NCI-H2227 (cell line): Measurements from ENCODE around the gene MAPT.
"Not testable (repeated sequence)": the region's sequence is repeated elsewhere in the genome, so short reads cannot be mapped to it uniquely, and the experiment has no call there.

Experiments
- DNase-seq: peaks from one replicate; lab custom pipeline; 2025; ENCODE audit not compliant: unreplicated experiment; lab: John Stamatoyannopoulos, UW

Gene MAPT

DNA sequence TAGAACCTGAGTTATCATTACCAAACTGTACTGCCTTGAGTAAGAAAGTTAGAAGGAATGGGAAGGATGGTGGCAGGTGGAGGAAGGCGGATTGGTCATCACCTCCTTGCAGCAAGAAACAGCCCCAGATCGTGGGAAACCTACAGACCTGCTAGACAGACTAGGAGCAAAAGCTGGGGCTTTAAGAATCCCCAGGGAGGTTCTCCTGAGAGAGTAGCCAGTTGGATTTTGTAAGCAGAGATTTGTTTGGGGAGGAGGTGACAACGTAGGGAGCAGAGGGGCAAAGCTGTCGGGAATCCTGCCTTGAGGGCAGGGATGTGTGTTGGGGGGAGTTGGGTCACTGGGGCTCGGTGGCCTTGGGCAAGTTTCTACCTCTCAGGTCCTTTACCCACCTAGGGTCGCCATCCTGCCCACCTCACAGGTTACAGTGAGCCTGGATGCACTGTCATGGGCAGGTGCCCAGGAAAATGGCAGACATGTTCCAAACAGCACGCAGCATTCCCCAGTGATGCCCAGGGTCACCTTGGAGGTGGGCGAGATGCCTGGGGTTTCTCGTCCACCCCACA is 55.5 kb downstream of the MAPT start:
- no peak for DNase-seq

DNA sequence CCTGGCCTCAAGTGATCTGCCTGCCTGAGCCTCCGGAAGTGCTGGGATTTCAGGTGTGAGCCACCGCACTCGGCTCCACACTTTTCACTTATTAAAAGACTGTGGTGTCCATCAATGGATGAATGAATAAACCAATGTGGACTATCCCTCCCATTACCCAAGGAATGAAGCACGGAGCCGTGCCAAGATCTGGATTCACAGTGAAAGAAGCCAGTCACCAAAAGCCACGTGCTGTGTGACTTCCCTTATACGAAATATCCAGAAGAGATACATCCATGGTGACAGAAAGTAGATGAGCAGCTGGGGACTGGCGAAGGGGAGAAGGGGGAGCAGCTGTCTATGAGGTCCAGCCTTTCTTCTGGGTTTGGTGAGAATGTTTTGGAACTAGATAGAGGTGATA is 56.5 kb downstream of the MAPT start:
- DNase-seq = no peak

DNA sequence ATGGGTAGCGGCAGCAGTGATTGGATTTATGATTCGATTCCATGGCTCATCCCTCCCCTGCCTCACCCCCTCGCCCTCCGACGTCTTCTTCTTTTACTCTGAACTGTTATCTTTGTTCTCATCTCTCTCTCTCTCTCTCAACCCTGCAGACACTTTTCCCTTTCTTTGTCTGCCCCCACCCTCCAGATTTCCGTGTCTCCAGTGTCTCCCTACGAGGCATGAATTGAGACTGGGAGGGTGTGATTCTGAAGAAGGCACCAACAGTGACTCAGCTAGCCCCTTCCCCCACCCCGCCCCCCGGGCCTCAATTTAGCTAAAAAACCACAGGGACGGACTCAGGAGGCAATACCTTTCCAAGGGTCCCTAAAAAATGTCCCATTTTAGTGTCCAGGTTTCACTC is 57.0 kb downstream of the MAPT start:
- DNase-seq = no peak

DNA sequence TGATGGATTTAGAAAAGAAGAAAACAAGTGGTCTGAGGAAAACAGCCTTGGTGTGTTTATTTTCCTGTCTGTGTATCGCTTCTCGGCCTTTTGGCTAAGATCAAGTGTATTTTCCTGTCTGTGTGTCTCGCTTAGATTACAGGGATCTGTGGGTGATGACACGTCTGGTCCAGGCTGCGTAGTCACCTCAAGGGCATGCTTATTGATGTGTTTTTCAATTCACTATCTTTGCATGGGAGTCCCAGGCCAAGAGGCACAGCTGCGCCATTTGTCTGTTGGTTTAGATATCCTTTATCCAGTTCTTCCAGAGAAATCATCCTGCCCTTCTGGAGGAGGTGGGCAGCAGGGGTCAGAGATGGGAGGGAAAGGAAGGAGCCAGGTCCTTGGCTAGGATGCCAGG is 57.6 kb downstream of the MAPT start:
- DNase-seq = no peak

DNA sequence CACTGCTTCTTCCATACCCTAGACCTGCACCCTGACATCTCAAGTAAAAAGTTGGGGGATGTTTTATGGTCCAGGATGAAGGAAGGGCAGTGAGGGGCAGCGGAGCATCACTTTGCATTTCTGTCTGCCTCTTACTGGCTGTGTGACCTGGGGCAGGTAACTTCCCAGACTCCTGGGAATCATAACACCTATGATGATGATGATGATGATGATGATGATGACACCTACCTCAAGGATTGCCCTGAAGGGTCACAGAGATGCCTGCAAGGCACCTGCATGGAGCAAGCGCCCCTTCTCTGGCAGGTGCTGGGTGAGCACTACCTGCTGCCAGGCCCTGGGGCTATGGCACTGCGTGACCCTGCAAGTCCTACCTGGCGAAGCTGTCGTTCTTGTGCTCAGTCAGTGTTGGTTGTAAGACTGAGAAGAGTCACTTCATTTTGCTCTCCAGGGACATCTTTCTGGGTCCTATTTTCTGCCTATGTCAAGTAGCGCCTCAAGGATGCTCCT is 58.5 kb downstream of the MAPT start:
- no peak for DNase-seq

DNA sequence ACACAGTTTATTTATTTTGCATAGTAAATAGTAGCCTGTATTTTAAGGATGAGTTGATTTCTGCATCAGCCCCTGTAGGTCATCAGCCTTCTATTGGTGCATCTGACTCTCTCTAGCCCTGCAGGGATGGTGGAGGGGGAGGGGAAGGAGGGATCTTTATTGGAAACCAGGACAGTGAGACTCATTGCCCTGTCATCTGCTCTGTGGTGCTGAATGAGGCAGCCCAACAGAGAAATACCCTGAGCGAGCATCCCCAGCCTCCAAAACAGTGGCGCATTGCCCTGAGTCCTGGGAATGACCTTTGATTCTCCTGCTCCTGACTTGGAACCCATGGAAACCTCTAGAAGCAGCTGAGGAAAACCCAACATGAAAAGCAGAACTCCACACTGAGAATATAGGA is 59.2 kb downstream of the MAPT start:
- DNase-seq = no peak

DNA sequence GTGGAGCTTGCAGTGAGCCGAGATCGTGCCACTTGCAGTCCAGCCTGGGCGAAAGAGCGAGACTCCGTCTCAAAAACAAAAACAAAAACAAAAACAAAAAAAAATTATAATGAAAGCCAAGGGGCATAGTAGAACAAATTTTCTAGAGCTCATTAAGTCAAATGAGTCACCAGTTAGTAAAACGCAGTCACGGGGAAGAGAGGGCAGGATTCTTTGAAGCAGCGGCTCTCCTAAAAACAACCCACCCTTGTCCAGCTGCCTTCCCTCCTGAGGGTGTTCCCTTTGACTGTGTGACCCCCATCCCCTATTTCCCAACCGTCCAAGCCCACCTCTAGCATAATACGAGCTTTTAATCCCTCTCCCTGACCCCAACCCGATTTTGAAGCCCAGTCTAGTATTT is 60.6 kb downstream of the MAPT start:
- DNase-seq = no peak

DNA sequence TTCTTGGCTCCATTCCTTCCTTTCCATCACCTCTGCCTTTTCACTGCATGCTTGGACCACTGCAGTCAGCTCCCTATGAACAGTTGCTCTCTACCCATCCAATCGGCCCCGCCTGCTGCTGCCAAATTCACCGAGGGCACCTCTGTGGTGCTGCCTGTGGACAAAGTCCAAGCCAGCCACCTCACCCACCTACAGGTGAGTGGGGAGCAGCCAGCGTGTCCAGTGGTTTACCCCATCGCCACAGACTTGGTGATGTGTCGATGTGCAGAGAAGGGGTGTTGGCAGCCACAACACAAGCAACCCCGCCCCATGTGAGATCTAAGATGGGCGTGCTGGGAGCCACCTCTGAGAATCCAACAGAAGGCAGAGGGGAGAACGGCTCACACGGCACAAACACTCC is 61.0 kb downstream of the MAPT start:
- no peak for DNase-seq

DNA sequence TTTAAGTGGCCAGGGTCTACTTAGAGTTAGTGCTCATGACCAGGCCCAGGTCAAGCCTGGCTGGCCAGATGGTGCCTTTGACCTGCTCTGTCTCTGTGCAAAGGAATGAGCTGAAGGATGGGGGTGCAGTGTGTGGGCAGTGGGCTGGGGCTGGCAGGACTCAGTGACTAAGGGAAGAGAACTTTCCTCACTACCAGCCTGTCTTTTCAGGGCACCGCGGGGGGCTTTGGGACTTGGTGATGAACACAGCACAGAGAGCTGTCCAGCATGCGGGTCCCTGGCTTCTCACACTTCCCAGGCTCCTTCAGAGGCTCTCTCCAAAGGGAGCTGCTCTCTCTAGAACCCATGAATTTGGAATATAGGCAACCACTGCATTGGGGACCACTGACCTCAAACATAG is 61.7 kb downstream of the MAPT start:
- no peak for DNase-seq

DNA sequence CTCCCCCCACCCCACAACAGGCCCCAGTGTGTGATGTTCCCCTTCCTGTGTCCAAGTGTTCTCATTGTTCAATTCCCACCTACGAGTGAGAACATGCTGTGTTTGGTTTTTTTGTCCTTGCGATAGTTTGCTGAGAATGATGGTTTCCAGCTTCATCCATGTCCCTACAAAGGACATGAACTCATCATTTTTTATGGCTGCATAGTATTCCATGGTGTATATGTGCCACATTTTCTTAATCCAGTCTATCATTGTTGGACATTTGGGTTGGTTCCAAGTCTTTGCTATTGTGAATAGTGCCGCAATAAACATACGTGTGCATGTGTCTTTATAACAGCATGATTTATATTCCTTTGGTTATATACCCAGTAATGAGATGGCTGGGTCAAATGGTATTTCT is 62.4 kb downstream of the MAPT start:
- DNase-seq = not testable (repeated sequence)

DNA sequence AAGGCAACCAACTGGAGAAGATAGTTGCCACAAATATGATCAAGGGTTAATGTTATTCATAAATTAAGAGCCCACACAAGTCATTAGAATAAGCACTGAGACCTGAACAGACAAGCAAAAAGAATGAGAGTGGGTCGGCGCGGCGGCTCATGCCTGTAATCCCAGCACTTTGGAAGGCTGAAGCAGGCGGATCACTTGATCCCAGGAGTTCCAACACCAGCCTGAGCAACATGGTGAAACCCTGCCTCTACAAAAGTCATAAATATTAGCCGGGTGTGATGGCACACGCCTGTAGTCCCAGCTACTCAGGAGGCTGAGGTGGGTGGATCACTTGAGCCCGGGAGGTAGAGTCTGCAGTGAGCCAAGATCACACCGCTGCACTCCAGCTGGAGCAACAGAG is 64.0 kb downstream of the MAPT start:
- DNase-seq = no peak

DNA sequence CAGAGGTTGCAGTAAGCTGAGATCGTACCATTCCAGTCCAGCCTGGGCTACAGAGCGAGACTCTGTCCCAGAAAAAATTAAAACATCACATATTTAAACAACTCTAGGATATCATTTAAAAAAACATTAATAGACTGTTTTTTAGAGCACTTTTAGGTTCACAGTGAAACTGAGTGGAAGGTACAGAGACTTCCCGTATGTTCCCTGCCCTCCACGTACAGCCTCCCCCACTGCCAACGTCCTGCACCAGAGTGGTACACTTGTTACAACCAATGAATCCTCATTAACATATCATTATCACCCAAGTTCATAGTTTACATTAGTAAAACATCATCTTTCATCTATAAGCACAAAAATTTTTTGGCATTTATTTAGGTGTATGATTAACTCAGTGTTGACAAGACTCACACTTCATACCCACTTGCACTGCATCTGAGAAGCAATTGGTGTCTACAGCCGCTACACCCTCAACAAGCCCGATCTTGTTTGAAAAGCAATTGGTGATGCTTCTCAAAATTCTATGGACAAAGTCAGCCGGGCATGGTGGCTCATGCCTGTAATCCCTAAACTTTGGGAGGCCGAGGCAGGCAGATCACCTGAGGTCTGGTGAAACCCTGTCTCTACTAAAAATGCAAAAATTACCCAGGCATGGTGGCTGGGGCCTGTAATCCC is 64.8 kb downstream of the MAPT start:
- DNase-seq = no peak

DNA sequence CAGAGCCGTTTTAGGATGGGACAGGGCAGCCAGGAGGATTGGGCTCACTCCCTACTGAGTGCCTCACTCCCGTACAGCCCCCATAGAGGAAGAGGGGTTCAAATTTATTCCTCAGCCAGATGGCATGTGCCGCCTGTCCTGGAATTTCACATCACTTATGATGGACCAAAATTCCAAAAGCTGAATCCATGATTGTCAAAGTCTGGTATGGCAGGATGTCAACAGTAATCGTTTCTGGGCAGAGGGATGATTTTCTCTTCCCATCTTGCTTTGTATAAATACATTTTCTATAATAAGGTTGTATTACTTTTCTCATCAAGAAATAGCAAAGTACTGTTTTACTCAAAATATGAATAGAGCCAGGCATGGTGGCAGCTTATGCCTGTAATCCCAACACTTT is 66.0 kb downstream of the MAPT start:
- DNase-seq = no peak

DNA sequence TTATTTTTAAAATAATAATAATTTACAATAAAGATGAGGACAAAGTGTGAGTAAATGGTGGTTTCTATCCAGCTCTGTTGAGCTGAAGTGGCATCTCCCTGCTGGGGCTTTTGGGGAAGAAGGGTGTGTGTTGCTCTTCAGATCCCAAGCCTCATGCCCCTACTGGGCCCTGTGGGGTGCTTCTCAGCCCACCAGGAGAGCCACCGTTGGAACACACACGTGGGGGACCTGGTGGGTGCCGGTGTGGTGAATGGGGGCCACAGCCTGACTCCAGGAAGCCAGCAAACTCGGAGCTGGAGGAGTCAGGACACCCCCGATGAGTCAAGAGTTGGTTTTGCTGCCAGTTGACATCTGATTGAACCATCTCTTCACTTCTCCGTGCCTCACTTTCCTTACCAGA is 66.9 kb downstream of the MAPT start:
- no peak for DNase-seq

DNA sequence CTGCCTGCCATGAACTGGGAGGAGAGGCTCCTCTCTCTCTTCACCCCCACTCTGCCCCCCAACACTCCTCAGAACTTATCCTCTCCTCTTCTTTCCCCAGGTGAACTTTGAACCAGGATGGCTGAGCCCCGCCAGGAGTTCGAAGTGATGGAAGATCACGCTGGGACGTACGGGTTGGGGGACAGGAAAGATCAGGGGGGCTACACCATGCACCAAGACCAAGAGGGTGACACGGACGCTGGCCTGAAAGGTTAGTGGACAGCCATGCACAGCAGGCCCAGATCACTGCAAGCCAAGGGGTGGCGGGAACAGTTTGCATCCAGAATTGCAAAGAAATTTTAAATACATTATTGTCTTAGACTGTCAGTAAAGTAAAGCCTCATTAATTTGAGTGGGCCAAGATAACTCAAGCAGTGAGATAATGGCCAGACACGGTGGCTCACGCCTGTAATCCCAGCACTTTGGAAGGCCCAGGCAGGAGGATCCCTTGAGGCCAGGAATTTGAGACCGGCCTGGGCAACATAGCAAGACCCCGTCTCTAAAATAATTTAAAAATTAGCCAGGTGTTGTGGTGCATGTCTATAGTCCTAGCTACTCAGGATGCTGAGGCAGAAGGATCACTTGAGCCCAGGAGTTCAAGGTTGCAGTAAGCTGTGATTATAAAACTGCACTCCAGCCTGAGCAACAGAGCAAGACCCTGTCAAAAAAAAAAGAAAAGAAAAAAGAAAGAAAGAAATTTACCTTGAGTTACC is 68.0 kb downstream of the MAPT start:
- no peak for DNase-seq

DNA sequence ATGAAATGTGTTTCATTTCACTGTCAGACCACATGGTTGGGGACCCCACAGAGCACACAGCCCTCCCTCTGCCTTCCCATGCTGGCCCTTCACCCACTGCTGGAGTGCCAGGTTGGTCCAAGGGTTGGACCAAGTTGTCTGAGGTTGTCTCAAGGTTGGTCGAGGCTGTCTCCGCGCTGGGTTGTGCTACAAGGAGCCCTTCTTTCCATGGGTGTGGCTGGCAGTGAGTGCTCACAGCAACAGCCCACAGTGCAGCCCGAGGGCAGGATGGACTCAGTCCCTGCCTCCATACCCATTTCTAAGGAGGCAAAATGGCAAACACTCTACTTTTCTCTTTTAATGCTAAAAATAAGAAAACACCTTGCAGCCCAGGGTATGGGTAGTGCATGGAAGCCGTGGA is 68.9 kb downstream of the MAPT start:
- DNase-seq = no peak

DNA sequence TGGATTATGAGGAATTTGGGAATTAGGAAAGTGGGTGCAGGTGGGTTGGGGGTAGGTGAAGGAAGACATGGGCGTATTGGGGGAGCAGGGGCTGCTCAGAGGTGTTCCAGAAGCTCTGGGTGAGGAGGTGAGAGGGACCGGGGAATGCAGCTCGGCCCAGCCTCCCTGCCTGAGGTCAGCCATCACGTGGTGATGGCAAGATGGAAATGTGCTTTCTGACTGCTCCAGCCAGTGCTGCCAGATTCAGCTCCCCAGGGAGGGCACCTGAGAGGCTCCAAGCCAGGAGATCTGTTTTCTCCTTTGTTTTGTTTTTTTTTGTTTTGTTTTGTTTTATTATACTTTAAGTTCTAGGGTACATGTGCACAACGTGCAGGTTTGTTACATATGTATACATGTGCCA is 69.5 kb downstream of the MAPT start:
- DNase-seq = no peak

DNA sequence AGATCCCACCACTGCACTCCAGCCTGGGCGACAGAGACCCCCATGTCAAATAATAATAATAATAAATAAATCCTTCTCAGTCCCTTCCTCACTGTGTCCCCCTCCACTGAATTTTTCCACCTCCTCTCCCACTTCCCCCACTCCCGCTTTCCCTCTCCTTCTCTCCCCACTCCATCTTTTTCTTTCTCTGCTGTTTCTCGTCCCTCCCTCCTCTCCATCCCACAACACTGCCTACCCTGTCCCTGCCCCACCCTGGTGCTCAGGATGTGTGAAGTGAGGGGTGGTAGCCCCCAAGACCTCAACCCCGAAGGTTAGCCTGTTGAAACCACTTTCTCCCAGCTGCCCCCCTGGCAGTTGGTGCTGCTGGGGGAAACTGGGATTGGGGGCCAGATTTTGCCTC is 70.3 kb downstream of the MAPT start:
- DNase-seq = no peak

DNA sequence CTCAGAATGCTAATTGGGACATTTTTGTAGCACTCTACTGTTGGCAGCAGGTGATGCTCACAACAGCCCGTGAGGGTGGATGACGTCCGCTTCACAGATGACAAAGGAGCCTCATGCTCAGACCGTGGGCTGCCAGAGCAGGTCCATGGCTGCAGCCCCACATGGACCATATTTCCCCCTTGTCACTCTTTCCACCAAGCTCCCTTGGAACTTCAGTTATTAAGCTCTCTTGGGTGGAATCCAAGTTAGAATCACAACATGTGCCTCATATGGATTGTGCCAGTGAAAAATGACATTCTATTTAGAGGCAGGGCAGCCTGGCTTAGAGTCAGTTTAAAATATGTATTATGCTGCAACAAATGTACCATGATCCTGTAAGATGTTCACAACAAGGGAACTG is 71.5 kb downstream of the MAPT start:
- no peak for DNase-seq

DNA sequence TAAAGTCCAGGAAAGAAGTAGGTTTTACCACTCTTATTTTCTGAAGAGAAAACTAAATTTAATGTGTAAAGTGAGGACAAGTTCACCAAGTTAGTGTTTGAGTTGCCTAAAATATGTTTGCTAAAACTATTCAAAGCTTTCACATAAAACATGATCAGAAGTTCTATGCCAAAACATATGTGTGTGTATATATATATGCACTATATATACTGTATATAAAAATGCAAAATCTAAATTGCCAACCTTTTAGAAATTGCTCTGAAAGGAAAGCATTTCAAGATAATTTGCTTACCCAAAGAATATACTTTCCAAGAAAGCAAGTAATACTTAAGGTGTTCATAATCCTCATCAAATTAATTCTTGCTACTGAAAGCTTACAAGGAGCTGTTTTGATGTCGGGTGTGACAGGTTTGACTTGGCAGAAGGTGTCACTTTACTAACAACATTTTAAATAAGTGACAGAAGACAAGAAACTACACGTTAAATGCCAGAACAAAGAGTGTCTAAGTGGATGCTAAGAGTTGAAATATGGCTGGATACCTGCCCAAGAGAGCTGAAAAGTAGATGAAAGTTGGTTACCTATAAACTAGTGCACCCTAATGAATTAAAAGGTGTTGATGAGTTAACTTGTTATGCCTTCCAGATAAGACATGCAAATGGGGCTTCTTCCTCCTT is 72.4 kb downstream of the MAPT start:
- no peak for DNase-seq

DNA sequence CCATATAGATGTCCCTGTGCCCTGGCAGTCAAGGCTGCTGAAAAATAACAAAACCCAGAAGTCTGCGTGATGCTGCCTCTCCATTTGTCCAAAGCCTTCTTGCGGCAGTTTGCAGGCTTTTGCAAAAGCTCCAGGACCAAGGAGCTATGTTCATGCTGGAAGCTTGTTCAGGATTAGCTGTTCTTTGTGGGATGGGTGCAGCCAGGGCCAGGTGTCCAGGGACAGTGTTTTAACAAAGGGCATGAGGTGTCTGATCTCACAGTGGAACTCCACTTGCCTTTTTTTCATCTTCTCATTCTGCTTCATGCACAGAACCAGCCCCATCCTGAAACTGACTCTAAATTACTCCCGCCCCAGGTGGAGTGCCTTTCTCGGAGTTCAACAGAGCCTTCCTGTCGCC is 73.0 kb downstream of the MAPT start:
- no peak for DNase-seq

DNA sequence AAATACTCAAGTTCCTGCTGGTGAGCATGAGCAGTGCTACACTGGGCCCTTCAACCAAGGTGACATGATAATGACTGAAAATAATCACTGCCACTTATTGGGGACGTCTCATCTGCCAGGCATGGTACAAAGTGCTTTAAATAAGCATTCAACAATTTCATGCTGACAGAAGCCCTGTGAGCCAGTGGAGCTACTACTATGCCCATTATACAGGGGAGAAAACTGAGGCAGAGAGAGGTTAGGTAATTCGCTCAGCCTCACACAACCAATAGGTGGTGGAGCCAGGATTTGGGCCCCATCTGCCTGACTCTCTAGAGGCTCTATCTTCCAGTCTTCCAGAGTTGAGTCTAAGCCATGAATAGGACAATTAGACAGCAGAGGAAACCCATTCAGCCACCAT is 74.4 kb downstream of the MAPT start:
- DNase-seq = no peak
